ENCODE results near the gene ERFE. TPM values are rescaled to one million over a fixed set of nuclear protein-coding genes. Genes with fewer than 3 reads are reported as not detected.
"Not testable (repeated sequence)": the region's sequence is repeated elsewhere in the genome, so short reads cannot be mapped to it uniquely, and the experiment has no call there.

ERFE gene
- polyA plus RNA-seq, 10 donors, result 3.6 to 31.6 (median 15.8) TPM

GRCh38 chr2:238167344-238167715, 8.6 kb downstream of the ERFE start:
- no peak for DNase-seq

GRCh38 chr2:238167761-238168160, 9.0 kb downstream of the ERFE start:
- no peak for DNase-seq

- DNase-seq, result no peak
These were observed 9.7 kb downstream of the ERFE start for GRCh38 chr2:238168196-238169047.

- DNase-seq, result peak in 1 of 3 donors; percentile 87
These were observed 10.4 kb downstream of the ERFE start for GRCh38 chr2:238169048-238169707.

- peak in 1 of 3 donors; percentile 92 for DNase-seq
These were observed 11.0 kb downstream of the ERFE start for GRCh38 chr2:238169708-238170251.

GRCh38 chr2:238170386-238171071, 11.8 kb downstream of the ERFE start:
- no peak for DNase-seq

GRCh38 chr2:238171072-238171431, 12.3 kb downstream of the ERFE start:
- not testable (repeated sequence) for DNase-seq

- DNase-seq, result no peak
These were observed 12.9 kb downstream of the ERFE start for GRCh38 chr2:238171575-238172187.

GRCh38 chr2:238172439-238172838, 13.7 kb downstream of the ERFE start:
- DNase-seq, result no peak

GRCh38 chr2:238173692-238174091, 14.9 kb downstream of the ERFE start:
- DNase-seq, result no peak

- no peak for DNase-seq
These were observed 15.5 kb downstream of the ERFE start for GRCh38 chr2:238174291-238174690.

GRCh38 chr2:238174701-238175100, 15.9 kb downstream of the ERFE start:
- DNase-seq, result no peak

- DNase-seq, result no peak
These were observed 17.8 kb downstream of the ERFE start for GRCh38 chr2:238176613-238177012.

GRCh38 chr2:238180554-238180953, 21.8 kb downstream of the ERFE start:
- DNase-seq, result no peak

- no peak for DNase-seq
These were observed 23.6 kb downstream of the ERFE start for GRCh38 chr2:238182362-238182761.

GRCh38 chr2:238183821-238184220, 25.1 kb downstream of the ERFE start:
- no peak for DNase-seq

GRCh38 chr2:238187618-238188548, 29.1 kb downstream of the ERFE start:
- no peak for DNase-seq

GRCh38 chr2:238190445-238190844, 31.7 kb downstream of the ERFE start:
- DNase-seq, result no peak

GRCh38 chr2:238202326-238203093, 43.7 kb downstream of the ERFE start:
- peak in 2 of 3 donors; percentile 15 to 43 for DNase-seq

Measured in muscle of back (tissue), 11 donors.